Activated CD8-positive, alpha-beta T cell treated with anti-CD3 and anti-CD28 coated beads for 36 hours (primary cell): ENCODE data around the gene SLC17A1. TPM values are rescaled to one million over a fixed set of nuclear protein-coding genes. Genes with fewer than 3 reads are reported as not detected.
"Not testable (repeated sequence)": the region's sequence is repeated elsewhere in the genome, so short reads cannot be mapped to it uniquely, and the experiment has no call there.

Experiments used
- ATAC-seq: fragments of 200-7000 bp; cut with Tn5 transposase; one replicate; pipeline ENCODE4 v1.10.0; 2021; ENCODE audit warnings: mild to moderate bottlenecking, moderate library complexity
- CTCF ChIA-PET: fragments of 350-600 bp; sonication (Branson Sonifier 250); formaldehyde crosslinking; loops from one replicate; lab custom pipeline; 2021; ENCODE audit warnings: antibody characterized with exemption; lab: Charles Lee
- POLR2A ChIA-PET: fragments of 350-600 bp; sonication (Branson Sonifier 250); formaldehyde crosslinking; loops from one replicate; lab custom pipeline; 2021; ENCODE audit warnings: antibody characterized with exemption; lab: Charles Lee
- DNase-seq: peaks from one replicate; pipeline ENCODE4 v3.0.0-alpha.2; 2020
- H3K27ac Mint-ChIP-seq: one replicate; pipeline ENCODE4 v1.8.0; 2021; ENCODE audit warnings: mild to moderate bottlenecking, mixed read lengths
- H3K27me3 Mint-ChIP-seq: one replicate; pipeline ENCODE4 v1.8.0; 2021; ENCODE audit warnings: mixed read lengths
- H3K36me3 Mint-ChIP-seq: one replicate; pipeline ENCODE4 v1.8.0; 2021; ENCODE audit warnings: low read depth, mixed read lengths
- H3K4me1 Mint-ChIP-seq: one replicate; pipeline ENCODE4 v1.8.0; 2021; ENCODE audit warnings: low read depth, mixed read lengths
- H3K4me3 Mint-ChIP-seq: one replicate; pipeline ENCODE4 v1.8.0; 2021; ENCODE audit warnings: mild to moderate bottlenecking, moderate library complexity, mixed read lengths
- H3K9me3 Mint-ChIP-seq: one replicate; pipeline ENCODE4 v1.8.0; 2021; ENCODE audit warnings: mixed read lengths
- CTCF ChIP-seq: fragments of 200-600 bp; IDR thresholded peaks from one replicate; pipeline ENCODE4 v1.8.0; 2022; ENCODE audit warnings: antibody characterized with exemption, mild to moderate bottlenecking
- intact Hi-C: fragments of 100-400 bp; cut with micrococcal nuclease; formaldehyde crosslinking; loops from one replicate; pipeline ENCODE4 v1.10.0; 2022
- total RNA-seq, 2 experiments: library from RNA; stranded (reverse); gene quantifications; one replicate each; pipeline ENCODE4 v1.2.3, GENCODE V29; 2021

SLC17A1 gene
- total RNA-seq, 2 experiments from 2014 or later = not detected

GRCh38 chr6:25750906-25751305, 80.9 kb downstream of the SLC17A1 start:
- H3K4me3 Mint-ChIP-seq = no peak overlapping the region
- ChIA-PET POLR2A (interaction anchor here (0.5 kb wide), 1 partner anchor 92 kb away, joined by 3 read pairs; no protein-coding TSS in a partner anchor), CTCF (interaction anchor here (0.6 to 1.7 kb wide), 3 partner anchors 10 to 242 kb away, joined by 3 to 5 read pairs (median 5); no protein-coding TSS in a partner anchor)
- H3K4me1 Mint-ChIP-seq = no peaks in the 10 kb centered on the region
- no peaks in the 10 kb centered on the region for H3K9me3 Mint-ChIP-seq
- ATAC-seq = no peak
- no peaks in the 10 kb centered on the region for H3K36me3 Mint-ChIP-seq
- no peak for DNase-seq
- H3K27me3 Mint-ChIP-seq = peaks cover 2% of the 10 kb centered on the region
- intact Hi-C loops = no loop called here
- H3K27ac Mint-ChIP-seq = no peak overlapping the region
- no peak for TF ChIP-seq CTCF

- ATAC-seq (no peak), DNase-seq (no peak)
- no peak for TF ChIP-seq CTCF
- ChIA-PET CTCF (interaction anchor here (0.9 to 1.7 kb wide), 2 partner anchors 11 to 30 kb away, joined by 3 to 5 read pairs; no protein-coding TSS in a partner anchor), POLR2A (interaction anchor here (0.6 to 0.8 kb wide), 2 partner anchors 267 to 276 kb away, joined by 3 to 5 read pairs; no protein-coding TSS in a partner anchor)
- Mint-ChIP-seq H3K9me3 (no peaks in the 10 kb centered on the region), H3K27me3 (peaks cover 2% of the 10 kb centered on the region), H3K27ac (no peak overlapping the region), H3K36me3 (no peaks in the 10 kb centered on the region), H3K4me3 (no peak overlapping the region), H3K4me1 (no peaks in the 10 kb centered on the region)
- intact Hi-C loops = no loop called here
These were observed 82.0 kb downstream of the SLC17A1 start for GRCh38 chr6:25749837-25750236.

GRCh38 chr6:25748601-25749517, 83.0 kb downstream of the SLC17A1 start:
- H3K27ac Mint-ChIP-seq, H3K27me3 Mint-ChIP-seq, H3K4me1 Mint-ChIP-seq, ATAC-seq, POLR2A ChIA-PET, intact Hi-C loops, H3K4me3 Mint-ChIP-seq, CTCF ChIA-PET, H3K36me3 Mint-ChIP-seq, DNase-seq, H3K9me3 Mint-ChIP-seq: not testable (repeated sequence)

- ChIA-PET CTCF (interaction anchor here (0.7 kb wide), 1 partner anchor 32 kb away, joined by 3 read pairs; no protein-coding TSS in a partner anchor), POLR2A (no interaction called here)
These were observed 83.8 kb downstream of the SLC17A1 start for GRCh38 chr6:25748049-25748448.

GRCh38 chr6:25747477-25747876, 84.4 kb downstream of the SLC17A1 start:
- CTCF ChIA-PET = interaction anchor here (0.7 kb wide), 1 partner anchor 31 kb away, joined by 3 read pairs; no protein-coding TSS in a partner anchor
- Mint-ChIP-seq H3K4me3 (no peak overlapping the region), H3K9me3 (no peaks in the 10 kb centered on the region), H3K27me3 (no peaks in the 10 kb centered on the region), H3K4me1 (no peaks in the 10 kb centered on the region), H3K36me3 (no peaks in the 10 kb centered on the region), H3K27ac (no peak overlapping the region)
- TF ChIP-seq CTCF = no peak
- POLR2A ChIA-PET = no interaction called here
- DNase-seq = no peak
- ATAC-seq = no peak
- intact Hi-C loops = no loop called here

More at GRCh38 chr6:25748049-25748448, 83.8 kb downstream of the SLC17A1 start:
- ATAC-seq = no peak
- no peak for TF ChIP-seq CTCF
- Mint-ChIP-seq H3K27ac (no peak overlapping the region), H3K36me3 (no peaks in the 10 kb centered on the region), H3K9me3 (no peaks in the 10 kb centered on the region), H3K27me3 (no peaks in the 10 kb centered on the region), H3K4me1 (no peaks in the 10 kb centered on the region), H3K4me3 (no peak overlapping the region)
- intact Hi-C loops = no loop called here
- no peak for DNase-seq
